ENCODE results near the gene CRYGD. TPM values are rescaled to one million over a fixed set of nuclear protein-coding genes. Genes with fewer than 3 reads are reported as not detected.
A peak's percentile ranks its signal among the peaks of the same experiment; 100 is the strongest.
"Not testable (repeated sequence)": the region's sequence is repeated elsewhere in the genome, so short reads cannot be mapped to it uniquely, and the experiment has no call there.

CRYGD gene
- total RNA-seq = not detected

- H3K4me3 Mint-ChIP-seq = peak within 1 kb of the TSS; percentile 45
- H3K36me3 Mint-ChIP-seq (ENCODE audit: low read depth); intact Hi-C loops (cut with micrococcal nuclease); H3K4me1 Mint-ChIP-seq (ENCODE audit: low read depth); H3K9me3 Mint-ChIP-seq; H3K27ac Mint-ChIP-seq; DNase-seq: not testable (repeated sequence)
- CTCF ChIA-PET = interaction anchor here (1.2 kb wide), 1 partner anchor 22 kb away, joined by 3 read pairs; no protein-coding TSS in a partner anchor
- H3K27me3 Mint-ChIP-seq (ENCODE audit: low read depth) = peaks cover 29% of the 10 kb centered on the region
These were observed at the start of gene CRYGD for GRCh38 chr2:208124013-208124715. TSS of gene CRYGD (minus strand) at chr2:208124524. CDS start at chr2:208124473, 51 bp downstream.

- no peak for DNase-seq
- CTCF ChIA-PET = interaction anchor here (1.2 kb wide), 1 partner anchor 84 kb away, joined by 3 read pairs; no protein-coding TSS in a partner anchor
- Mint-ChIP-seq H3K4me3 (no peak overlapping the region), H3K36me3 (ENCODE audit: low read depth) (no peaks in the 10 kb centered on the region), H3K4me1 (ENCODE audit: low read depth) (peaks cover 2% of the 10 kb centered on the region), H3K9me3 (no peaks in the 10 kb centered on the region), H3K27me3 (ENCODE audit: low read depth) (peaks cover 14% of the 10 kb centered on the region), H3K27ac (no peak overlapping the region)
- intact Hi-C loops (cut with micrococcal nuclease) = no loop called here
These were observed 47.8 kb upstream of the CRYGD start for GRCh38 chr2:208172125-208172524.

- CTCF ChIA-PET = interaction anchor here (0.6 to 2.3 kb wide), 4 partner anchors 10 to 303 kb away, joined by 3 to 12 read pairs (median 3); partner anchors contain the start of gene PIKFYVE
- H3K27ac Mint-ChIP-seq = no peak overlapping the region
- H3K4me1 Mint-ChIP-seq (ENCODE audit: low read depth) = no peaks in the 10 kb centered on the region
- intact Hi-C loops (cut with micrococcal nuclease) = no loop called here
- H3K9me3 Mint-ChIP-seq = no peaks in the 10 kb centered on the region
- peaks cover 20% of the 10 kb centered on the region for H3K27me3 Mint-ChIP-seq (ENCODE audit: low read depth)
- H3K36me3 Mint-ChIP-seq (ENCODE audit: low read depth) = no peaks in the 10 kb centered on the region
- DNase-seq = no peak
- H3K4me3 Mint-ChIP-seq = no peak overlapping the region
These were observed 40.8 kb upstream of the CRYGD start for GRCh38 chr2:208164951-208165755.

DNA sequence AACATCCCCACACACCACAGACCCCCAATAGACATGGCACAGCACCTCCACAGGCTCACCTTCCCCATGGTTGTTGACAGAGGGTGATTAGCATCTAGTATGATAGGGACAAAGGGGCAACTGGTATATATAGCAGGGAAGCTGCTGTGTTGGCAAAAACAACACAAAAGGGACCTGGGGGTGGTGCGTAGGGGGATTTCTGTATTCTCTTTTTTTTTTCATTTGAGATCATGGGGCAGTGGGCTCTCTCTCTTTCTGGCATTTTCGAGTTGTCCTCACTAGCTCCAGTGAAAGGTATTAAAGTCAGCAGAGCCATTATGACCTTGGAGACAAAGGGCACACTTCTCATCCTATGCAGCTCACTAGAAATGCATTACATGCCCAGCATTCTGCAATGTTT, 39.2 kb upstream of the CRYGD start, which contains the start of gene CRYGA:
Gene CRYGA, minus strand, starts transcription at position 101 of the 400 bp plus-strand sequence. Its CDS starts 33 bp downstream, at position 68.
- Mint-ChIP-seq H3K27me3 (ENCODE audit: low read depth) (peaks cover 16% of the 10 kb centered on the region), H3K4me1 (ENCODE audit: low read depth) (no peaks in the 10 kb centered on the region), H3K9me3 (no peaks in the 10 kb centered on the region), H3K36me3 (ENCODE audit: low read depth) (no peaks in the 10 kb centered on the region), H3K27ac (no peak within 1 kb of the TSS), H3K4me3 (no peak within 1 kb of the TSS)
- intact Hi-C loops (cut with micrococcal nuclease) = no loop called here
- CTCF ChIA-PET = no interaction called here
- no peak for DNase-seq

DNA sequence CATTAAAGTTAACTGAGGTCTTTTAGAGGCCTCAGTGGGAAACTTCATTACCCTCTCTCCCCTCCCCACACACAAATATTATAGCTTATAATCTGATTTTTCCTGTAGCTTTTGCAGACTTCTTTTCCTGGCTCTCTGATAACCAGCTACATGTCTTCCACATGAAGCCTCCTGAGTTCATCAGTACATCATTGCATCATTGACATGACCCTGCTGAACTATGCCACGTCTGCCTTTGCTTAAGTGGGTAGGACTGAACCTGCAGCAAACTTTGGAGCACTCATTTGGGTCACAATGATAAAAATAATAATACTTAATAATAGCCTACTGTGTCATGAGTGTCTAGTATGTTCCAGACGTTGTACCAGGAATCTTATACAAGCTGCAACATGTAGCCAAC, 32.1 kb upstream of the CRYGD start:
- intact Hi-C loops (cut with micrococcal nuclease) = no loop called here
- no peak for DNase-seq
- no peaks in the 10 kb centered on the region for H3K27me3 Mint-ChIP-seq (ENCODE audit: low read depth)
- no peak overlapping the region for H3K4me3 Mint-ChIP-seq
- no peaks in the 10 kb centered on the region for H3K36me3 Mint-ChIP-seq (ENCODE audit: low read depth)
- CTCF ChIA-PET = no interaction called here
- peaks cover 8% of the 10 kb centered on the region for H3K9me3 Mint-ChIP-seq
- no peak overlapping the region for H3K27ac Mint-ChIP-seq
- no peaks in the 10 kb centered on the region for H3K4me1 Mint-ChIP-seq (ENCODE audit: low read depth)

DNA sequence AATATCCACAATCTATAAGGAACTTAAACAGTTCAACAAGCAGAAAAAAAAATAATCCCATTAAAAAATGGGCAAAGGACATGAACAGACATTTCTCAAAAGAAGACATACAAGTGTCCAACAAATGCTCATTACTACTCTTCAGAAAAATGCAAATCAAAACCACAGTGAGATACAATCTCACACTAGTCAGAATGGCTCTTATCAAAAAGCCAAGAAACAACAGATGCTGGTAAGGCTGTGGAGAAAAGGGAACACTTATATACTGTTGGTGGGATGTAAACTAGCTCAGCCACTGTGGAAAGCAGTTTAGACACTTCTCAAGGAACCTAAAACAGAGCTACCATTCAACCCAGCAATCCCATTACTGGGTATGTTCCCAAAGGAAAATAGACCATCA, 28.8 kb upstream of the CRYGD start:
- Mint-ChIP-seq H3K4me1 (ENCODE audit: low read depth) (no peaks in the 10 kb centered on the region), H3K27ac (no peak overlapping the region), H3K27me3 (ENCODE audit: low read depth) (no peaks in the 10 kb centered on the region), H3K4me3 (no peak overlapping the region), H3K9me3 (peaks cover 14% of the 10 kb centered on the region), H3K36me3 (ENCODE audit: low read depth) (no peaks in the 10 kb centered on the region)
- no peak for DNase-seq
- CTCF ChIA-PET = no interaction called here
- intact Hi-C loops (cut with micrococcal nuclease) = no loop called here

GRCh38 chr2:208150956-208151355, 26.6 kb upstream of the CRYGD start:
- Mint-ChIP-seq H3K36me3 (ENCODE audit: low read depth) (no peaks in the 10 kb centered on the region), H3K4me3 (no peak overlapping the region), H3K4me1 (ENCODE audit: low read depth) (no peaks in the 10 kb centered on the region), H3K27me3 (ENCODE audit: low read depth) (no peaks in the 10 kb centered on the region), H3K9me3 (peaks cover 14% of the 10 kb centered on the region), H3K27ac (no peak overlapping the region)
- intact Hi-C loops (cut with micrococcal nuclease) = no loop called here
- CTCF ChIA-PET = interaction anchor here (1.8 kb wide), 1 partner anchor 24 kb away, joined by 5 read pairs; no protein-coding TSS in a partner anchor
- DNase-seq = no peak

GRCh38 chr2:208150094-208150493, 25.8 kb upstream of the CRYGD start:
- Mint-ChIP-seq H3K27ac (no peak overlapping the region), H3K4me3 (no peak overlapping the region), H3K4me1 (ENCODE audit: low read depth) (no peaks in the 10 kb centered on the region), H3K27me3 (ENCODE audit: low read depth) (no peaks in the 10 kb centered on the region), H3K9me3 (peaks cover 14% of the 10 kb centered on the region), H3K36me3 (ENCODE audit: low read depth) (no peaks in the 10 kb centered on the region)
- DNase-seq = no peak
- intact Hi-C loops (cut with micrococcal nuclease) = no loop called here
- CTCF ChIA-PET = no interaction called here

DNA sequence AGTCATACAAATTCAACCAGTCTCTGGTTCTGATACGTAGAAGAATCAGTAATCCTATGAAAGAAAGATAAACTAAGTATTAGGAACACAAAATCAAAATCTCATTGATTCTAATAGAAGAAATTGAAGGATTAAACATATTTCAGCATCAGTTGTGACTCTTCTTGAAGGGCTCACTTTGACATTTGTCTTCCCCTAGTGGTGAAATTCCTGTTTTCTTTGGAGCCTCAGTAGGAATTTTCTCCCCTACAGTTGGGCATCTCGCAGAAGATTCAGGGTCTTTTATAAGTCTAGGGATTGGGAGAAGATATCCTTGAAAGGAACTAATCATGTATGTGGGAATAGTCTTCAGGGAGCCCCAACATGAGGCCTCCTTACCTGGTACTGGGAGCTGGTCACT, 24.5 kb upstream of the CRYGD start:
- Mint-ChIP-seq H3K4me3 (no peak overlapping the region), H3K27me3 (ENCODE audit: low read depth) (no peaks in the 10 kb centered on the region), H3K27ac (no peak overlapping the region), H3K9me3 (peaks cover 14% of the 10 kb centered on the region), H3K36me3 (ENCODE audit: low read depth) (no peaks in the 10 kb centered on the region), H3K4me1 (ENCODE audit: low read depth) (no peaks in the 10 kb centered on the region)
- CTCF ChIA-PET = no interaction called here
- intact Hi-C loops (cut with micrococcal nuclease) = no loop called here
- DNase-seq = no peak

- DNase-seq = no peak
- Mint-ChIP-seq H3K36me3 (ENCODE audit: low read depth) (no peaks in the 10 kb centered on the region), H3K9me3 (peaks cover 14% of the 10 kb centered on the region), H3K4me3 (no peak overlapping the region), H3K4me1 (ENCODE audit: low read depth) (no peaks in the 10 kb centered on the region), H3K27ac (no peak overlapping the region), H3K27me3 (ENCODE audit: low read depth) (no peaks in the 10 kb centered on the region)
- intact Hi-C loops (cut with micrococcal nuclease) = no loop called here
- CTCF ChIA-PET = no interaction called here
These were observed 23.4 kb upstream of the CRYGD start for GRCh38 chr2:208147759-208148158.

DNA sequence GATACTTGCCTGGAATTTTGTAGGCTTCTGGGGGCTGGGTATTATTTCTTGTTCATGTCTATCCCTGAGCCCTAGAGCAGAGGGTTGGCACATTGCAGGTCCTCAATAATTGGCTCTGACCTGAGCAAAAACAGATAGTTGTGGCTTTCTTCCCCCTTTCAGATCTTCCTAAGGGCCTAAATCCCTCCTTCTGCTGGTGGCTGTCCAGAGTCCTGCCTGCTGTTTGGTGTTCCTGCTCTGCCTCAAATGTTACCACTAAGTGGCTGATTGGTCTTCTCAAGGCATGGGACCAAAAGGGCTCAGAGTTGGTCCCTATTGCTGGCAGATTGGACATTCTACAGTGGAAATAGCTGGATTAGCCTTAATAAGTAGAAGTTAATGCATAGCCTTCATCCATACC, 22.7 kb upstream of the CRYGD start:
- H3K4me1 Mint-ChIP-seq (ENCODE audit: low read depth) = no peaks in the 10 kb centered on the region
- no peaks in the 10 kb centered on the region for H3K27me3 Mint-ChIP-seq (ENCODE audit: low read depth)
- no peaks in the 10 kb centered on the region for H3K36me3 Mint-ChIP-seq (ENCODE audit: low read depth)
- intact Hi-C loops (cut with micrococcal nuclease) = no loop called here
- CTCF ChIA-PET = no interaction called here
- no peak for DNase-seq
- no peak overlapping the region for H3K27ac Mint-ChIP-seq
- no peak overlapping the region for H3K4me3 Mint-ChIP-seq
- peaks cover 12% of the 10 kb centered on the region for H3K9me3 Mint-ChIP-seq

- no peak within 1 kb of the TSS for H3K27ac Mint-ChIP-seq
- CTCF ChIA-PET = no interaction called here
- no peaks in the 10 kb centered on the region for H3K4me1 Mint-ChIP-seq (ENCODE audit: low read depth)
- H3K27me3 Mint-ChIP-seq (ENCODE audit: low read depth) = no peaks in the 10 kb centered on the region
- no peak within 1 kb of the TSS for H3K4me3 Mint-ChIP-seq
- peaks cover 4% of the 10 kb centered on the region for H3K9me3 Mint-ChIP-seq
- intact Hi-C loops (cut with micrococcal nuclease) = no loop called here
- no peaks in the 10 kb centered on the region for H3K36me3 Mint-ChIP-seq (ENCODE audit: low read depth)
- DNase-seq = no peak
These were observed 21.7 kb upstream of the CRYGD start, which contains the start of gene CRYGB for GRCh38 chr2:208146006-208146405. TSS of gene CRYGB (minus strand) at chr2:208146158. CDS start at chr2:208146120, 38 bp downstream.

All from activated naive CD4-positive, alpha-beta T cell treated with anti-CD3 and anti-CD28 coated beads for 36 hours (primary cell).